ENCODE data around the gene EIF2AK2.

Gene EIF2AK2

DNA sequence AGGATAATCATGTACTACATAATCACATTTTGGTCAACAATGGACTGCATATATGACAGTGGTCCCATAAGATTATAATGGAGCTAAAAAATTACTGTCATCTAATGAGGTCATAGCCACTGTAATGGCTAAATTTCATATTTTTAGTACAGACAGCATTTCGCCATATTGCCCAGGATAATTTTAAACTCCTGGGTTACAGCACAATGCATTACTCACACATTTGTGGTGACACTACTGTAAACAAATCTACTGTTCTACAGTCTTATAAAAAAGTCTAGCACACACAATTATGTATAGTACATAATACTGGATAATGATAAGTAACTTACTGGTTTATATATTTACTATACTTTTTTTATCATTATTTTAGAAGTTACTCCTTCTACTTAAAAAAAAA lies 12.8 kb downstream of the EIF2AK2 start:
- TF ChIP-seq, protein P1, sequence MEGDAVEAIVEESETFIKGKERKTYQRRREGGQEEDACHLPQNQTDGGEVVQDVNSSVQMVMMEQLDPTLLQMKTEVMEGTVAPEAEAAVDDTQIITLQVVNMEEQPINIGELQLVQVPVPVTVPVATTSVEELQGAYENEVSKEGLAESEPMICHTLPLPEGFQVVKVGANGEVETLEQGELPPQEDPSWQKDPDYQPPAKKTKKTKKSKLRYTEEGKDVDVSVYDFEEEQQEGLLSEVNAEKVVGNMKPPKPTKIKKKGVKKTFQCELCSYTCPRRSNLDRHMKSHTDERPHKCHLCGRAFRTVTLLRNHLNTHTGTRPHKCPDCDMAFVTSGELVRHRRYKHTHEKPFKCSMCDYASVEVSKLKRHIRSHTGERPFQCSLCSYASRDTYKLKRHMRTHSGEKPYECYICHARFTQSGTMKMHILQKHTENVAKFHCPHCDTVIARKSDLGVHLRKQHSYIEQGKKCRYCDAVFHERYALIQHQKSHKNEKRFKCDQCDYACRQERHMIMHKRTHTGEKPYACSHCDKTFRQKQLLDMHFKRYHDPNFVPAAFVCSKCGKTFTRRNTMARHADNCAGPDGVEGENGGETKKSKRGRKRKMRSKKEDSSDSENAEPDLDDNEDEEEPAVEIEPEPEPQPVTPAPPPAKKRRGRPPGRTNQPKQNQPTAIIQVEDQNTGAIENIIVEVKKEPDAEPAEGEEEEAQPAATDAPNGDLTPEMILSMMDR (IDR thresholded peaks at IDR 0.05; ENCODE audit: low read depth, low read length): no peak
- no peak overlapping the region for H3K4me3 ChIP-seq (ENCODE audit: low read depth, low read length)
- no peaks in the 10 kb centered on the region for H3K9me3 ChIP-seq
- DNase-seq: no peak
- no peaks in the 10 kb centered on the region for H3K4me1 ChIP-seq
- no peaks in the 10 kb centered on the region for H3K27me3 ChIP-seq
- H3K36me3 ChIP-seq: peaks cover 34% of the 10 kb centered on the region

DNA sequence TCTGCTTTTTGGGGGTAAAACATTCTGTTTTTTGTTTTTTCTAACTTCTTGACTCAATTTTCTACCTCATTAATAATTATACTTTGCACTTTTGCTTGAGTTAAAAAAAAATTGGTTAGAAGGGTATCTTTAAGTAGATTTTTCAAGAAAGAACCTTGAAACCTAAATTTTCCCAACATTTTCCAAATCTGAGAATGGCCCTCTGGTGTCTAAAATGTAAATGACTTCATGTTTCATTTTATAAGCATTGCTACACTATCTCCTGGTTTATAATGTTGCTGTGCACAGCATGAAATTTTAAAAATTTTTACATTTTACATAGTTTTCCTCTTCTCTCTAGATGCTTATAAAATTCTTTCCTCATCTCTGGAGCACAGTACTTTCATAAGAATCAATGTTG lies 14.2 kb downstream of the EIF2AK2 start:
- TF ChIP-seq, protein P1 (IDR thresholded peaks at IDR 0.05; ENCODE audit: low read depth, low read length): no peak
- Histone ChIP-seq H3K9me3 (no peaks in the 10 kb centered on the region), H3K36me3 (peaks cover 36% of the 10 kb centered on the region), H3K27me3 (no peaks in the 10 kb centered on the region), H3K4me3 (ENCODE audit: low read depth, low read length) (no peak overlapping the region), H3K4me1 (no peaks in the 10 kb centered on the region)
- DNase-seq: no peak

DNA sequence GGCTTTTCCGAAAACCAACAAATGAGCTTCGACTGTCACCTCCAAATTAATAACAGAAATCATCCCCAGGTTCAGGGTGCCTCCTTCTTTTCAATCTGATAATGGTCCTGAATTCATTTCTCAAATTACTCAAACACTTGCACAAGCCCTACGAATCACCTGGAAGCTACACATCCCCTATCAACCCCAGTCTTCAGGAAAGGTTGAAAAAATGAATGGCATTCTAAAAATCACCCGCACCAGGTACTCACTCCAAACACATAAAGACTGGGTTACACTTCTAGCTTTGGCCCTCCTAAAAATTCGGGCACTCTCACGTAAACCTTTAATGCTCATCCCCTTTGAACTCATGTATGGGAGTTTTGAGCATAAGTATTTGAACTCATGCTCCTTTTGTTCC lies 23.9 kb downstream of the EIF2AK2 start:
- Histone ChIP-seq H3K4me3 (ENCODE audit: low read depth, low read length) (no peak overlapping the region), H3K9me3 (no peaks in the 10 kb centered on the region), H3K36me3 (peaks cover 21% of the 10 kb centered on the region), H3K4me1 (no peaks in the 10 kb centered on the region), H3K27me3 (no peaks in the 10 kb centered on the region)
- DNase-seq: no peak
- TF ChIP-seq, protein P1 (IDR thresholded peaks at IDR 0.05; ENCODE audit: low read depth, low read length): no peak

DNA sequence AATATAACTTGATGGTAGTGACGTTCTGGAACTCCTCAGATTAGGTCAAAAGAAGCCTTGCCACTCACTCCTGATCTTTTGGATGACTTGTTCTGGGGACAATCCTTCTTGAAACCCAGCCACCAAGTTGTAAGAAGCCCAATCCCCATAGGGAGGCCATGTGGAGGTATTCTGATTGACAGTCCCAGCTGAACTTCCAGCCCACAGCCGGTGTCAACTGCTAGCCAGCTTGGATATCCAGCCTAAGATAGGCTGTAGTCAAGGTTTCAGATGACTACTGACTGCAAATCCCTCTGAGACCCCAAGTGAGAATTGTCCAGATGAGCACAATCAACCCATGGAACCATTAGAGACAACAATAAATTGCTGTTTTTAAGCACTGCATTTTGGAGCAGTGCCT lies 31.4 kb downstream of the EIF2AK2 start:
- H3K36me3 ChIP-seq: peaks cover 13% of the 10 kb centered on the region; the same call in 1 of the 2 replicates
- no peaks in the 10 kb centered on the region for H3K27me3 ChIP-seq
- H3K9me3 ChIP-seq: no peaks in the 10 kb centered on the region
- TF ChIP-seq, protein P1 (IDR thresholded peaks at IDR 0.05; ENCODE audit: low read depth, low read length): no peak
- DNase-seq: no peak
- no peaks in the 10 kb centered on the region for H3K4me1 ChIP-seq
- H3K4me3 ChIP-seq (ENCODE audit: low read depth, low read length): no peak overlapping the region

DNA sequence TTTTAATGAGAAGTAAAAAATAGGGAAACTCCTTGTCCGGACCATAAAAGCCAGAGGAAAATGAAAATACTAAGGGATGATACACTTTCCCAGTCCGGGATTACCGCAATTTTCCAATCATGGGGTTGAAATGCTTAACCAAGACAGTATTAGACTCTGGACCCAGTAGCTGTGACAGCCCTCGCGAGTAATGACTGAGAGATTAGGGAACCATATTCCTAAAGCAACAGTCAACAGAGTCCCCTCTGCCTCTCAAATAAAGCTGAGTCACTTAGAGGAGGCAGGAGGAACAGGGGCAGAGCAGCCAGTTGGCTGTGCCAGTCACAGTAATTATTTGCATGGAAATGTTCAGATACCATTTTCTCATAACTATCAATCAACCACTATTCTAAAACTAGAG lies 37.6 kb downstream of the EIF2AK2 start:
- TF ChIP-seq, protein P1 (IDR thresholded peaks at IDR 0.05; ENCODE audit: low read depth, low read length): no peak
- Histone ChIP-seq H3K36me3 (peaks cover 7% of the 10 kb centered on the region; the same call in 1 of the 2 replicates), H3K27me3 (no peaks in the 10 kb centered on the region), H3K9me3 (no peaks in the 10 kb centered on the region), H3K4me3 (ENCODE audit: low read depth, low read length) (no peak overlapping the region), H3K4me1 (no peaks in the 10 kb centered on the region)
- no peak for DNase-seq

DNA sequence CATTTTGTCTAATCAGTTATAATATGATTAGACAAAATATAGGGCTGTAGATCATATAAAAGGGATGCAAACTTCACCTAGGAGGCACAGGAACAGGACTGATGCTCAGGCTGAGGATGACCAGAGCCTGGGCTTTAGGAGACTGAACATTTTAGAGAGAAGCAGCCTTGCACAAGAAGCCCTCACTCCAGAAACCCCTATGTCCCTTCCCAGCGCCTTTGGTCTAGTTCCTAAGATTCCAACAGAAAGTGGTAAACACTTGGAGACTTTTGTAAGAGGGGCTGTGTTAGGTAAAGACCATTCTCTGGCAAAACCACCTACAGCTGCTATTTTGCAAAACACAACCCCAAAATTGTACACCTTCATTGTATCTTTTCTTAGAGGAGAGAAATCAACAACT lies 39.2 kb downstream of the EIF2AK2 start:
- TF ChIP-seq, protein P1 (IDR thresholded peaks at IDR 0.05; ENCODE audit: low read depth, low read length): no peak
- no peak overlapping the region for H3K4me3 ChIP-seq (ENCODE audit: low read depth, low read length)
- H3K27me3 ChIP-seq: no peaks in the 10 kb centered on the region
- no peaks in the 10 kb centered on the region for H3K9me3 ChIP-seq
- H3K4me1 ChIP-seq: no peaks in the 10 kb centered on the region
- peaks cover 7% of the 10 kb centered on the region; the same call in 1 of the 2 replicates for H3K36me3 ChIP-seq
- no peak for DNase-seq
